Astrocyte (in vitro differentiated cells and primary cell): ENCODE data around the gene PBXIP1. TPM values are rescaled to one million over a fixed set of nuclear protein-coding genes. Genes with fewer than 3 reads are reported as not detected.

Experiments used
- DNase-seq: peaks from one replicate; pipeline ENCODE4 v3.0.0-alpha.2; 2010; ENCODE audit warnings: low read depth
- FAIRE-seq: peaks from 2 replicates; lab custom pipeline; 2011; peaks lifted over from hg19 to GRCh38; lab: Jason Lieb, UNC
- H2AFZ ChIP-seq: 2 replicates; pipeline ENCODE4 v1.6.0; 2012; ENCODE audit warnings: low read depth, low read length, inconsistent platforms
- H3K27ac ChIP-seq: 2 replicates; pipeline ENCODE4 v1.5.1; 2011; ENCODE audit warnings: low read depth, low read length, inconsistent platforms
- H3K27me3 ChIP-seq: 2 replicates; pipeline ENCODE4 v1.6.0; 2011; ENCODE audit warnings: low read length, inconsistent platforms; ENCODE audit not compliant: insufficient read depth
- H3K36me3 ChIP-seq: 2 replicates; pipeline ENCODE4 v1.5.1; 2011; ENCODE audit warnings: low read length, inconsistent platforms; ENCODE audit not compliant: insufficient read depth
- H3K4me1 ChIP-seq: 2 replicates; pipeline ENCODE4 v1.5.1; 2011; ENCODE audit warnings: low read length, inconsistent platforms; ENCODE audit not compliant: insufficient read depth
- H3K4me2 ChIP-seq: 2 replicates; pipeline ENCODE4 v1.6.0; 2012; ENCODE audit warnings: low read length, inconsistent platforms
- H3K4me3 ChIP-seq: 2 replicates; pipeline ENCODE4 v1.5.1; 2011; ENCODE audit warnings: low read depth, mild to moderate bottlenecking, low read length, inconsistent platforms; ENCODE audit not compliant: insufficient read depth
- H3K79me2 ChIP-seq: 2 replicates; pipeline ENCODE4 v1.6.0; 2012; ENCODE audit warnings: mild to moderate bottlenecking, low read length, inconsistent platforms; ENCODE audit not compliant: insufficient read depth
- H3K9ac ChIP-seq: 2 replicates; pipeline ENCODE4 v1.6.0; 2012; ENCODE audit warnings: mild to moderate bottlenecking, low read length, inconsistent platforms
- H3K9me3 ChIP-seq: 2 replicates; pipeline ENCODE4 v1.5.1; 2012; ENCODE audit warnings: low read depth, mild to moderate bottlenecking, low read length, inconsistent platforms; ENCODE audit not compliant: insufficient read depth
- H4K20me1 ChIP-seq: 2 replicates; pipeline ENCODE4 v1.6.0; 2012; ENCODE audit warnings: low read length, inconsistent platforms; ENCODE audit not compliant: insufficient read depth
- H3K27ac Mint-ChIP-seq: one replicate; pipeline ENCODE4 v1.8.0; 2021; ENCODE audit warnings: mild to moderate bottlenecking, mixed read lengths; ENCODE audit not compliant: unreplicated experiment
- H3K27me3 Mint-ChIP-seq: one replicate; pipeline ENCODE4 v1.8.0; 2021; ENCODE audit warnings: low read depth, mixed read lengths; ENCODE audit not compliant: unreplicated experiment
- H3K36me3 Mint-ChIP-seq: one replicate; pipeline ENCODE4 v1.8.0; 2021; ENCODE audit warnings: low read depth, mixed read lengths; ENCODE audit not compliant: unreplicated experiment
- H3K4me1 Mint-ChIP-seq: one replicate; pipeline ENCODE4 v1.8.0; 2021; ENCODE audit warnings: low read depth, mixed read lengths; ENCODE audit not compliant: unreplicated experiment
- H3K4me3 Mint-ChIP-seq: one replicate; pipeline ENCODE4 v1.8.0; 2021; ENCODE audit warnings: mild to moderate bottlenecking, moderate library complexity, mixed read lengths; ENCODE audit not compliant: unreplicated experiment
- H3K9me3 Mint-ChIP-seq: one replicate; pipeline ENCODE4 v1.8.0; 2021; ENCODE audit warnings: mild to moderate bottlenecking, mixed read lengths; ENCODE audit not compliant: unreplicated experiment
- EZH2 ChIP-seq: IDR thresholded peaks from 2 replicates; pipeline ENCODE4 v1.6.1; 2012; ENCODE audit warnings: mild to moderate bottlenecking, low read length, inconsistent platforms; ENCODE audit not compliant: insufficient read depth
- total RNA-seq: library from RNA; stranded (reverse); gene quantifications from 2 replicates; pipeline ENCODE4 v1.2.1, GENCODE V29; 2021
- TF ChIP-seq, protein P1 (sequence below): IDR thresholded peaks from 2 replicates; pipeline ENCODE4 v1.5.1; 2011; ENCODE audit warnings: low read depth, mild to moderate bottlenecking, inconsistent platforms, low read length, moderate library complexity; ENCODE audit not compliant: insufficient read depth

The PBXIP1 gene
- total RNA-seq, 1 donor from 2014 or later, result 89.2 TPM

- Histone ChIP-seq H3K4me3 (no peak overlapping the region), H3K79me2 (peaks cover 22% of the 10 kb centered on the region), H2AFZ (no peak overlapping the region), H3K27me3 (no peaks in the 10 kb centered on the region), H3K9ac (no peak overlapping the region), H4K20me1 (peaks cover 44% of the 10 kb centered on the region), H3K4me2 (no peak overlapping the region), H3K36me3 (peaks cover 4% of the 10 kb centered on the region), H3K9me3 (no peaks in the 10 kb centered on the region), H3K27ac (no peak overlapping the region), H3K4me1 (peaks cover 25% of the 10 kb centered on the region)
- Mint-ChIP-seq H3K9me3 (no peaks in the 10 kb centered on the region), H3K27ac (no peak overlapping the region), H3K36me3 (peaks cover 15% of the 10 kb centered on the region), H3K4me1 (peaks cover 30% of the 10 kb centered on the region), H3K4me3 (no peak overlapping the region), H3K27me3 (no peaks in the 10 kb centered on the region)
- no peak for TF ChIP-seq EZH2
- TF ChIP-seq, protein P1, sequence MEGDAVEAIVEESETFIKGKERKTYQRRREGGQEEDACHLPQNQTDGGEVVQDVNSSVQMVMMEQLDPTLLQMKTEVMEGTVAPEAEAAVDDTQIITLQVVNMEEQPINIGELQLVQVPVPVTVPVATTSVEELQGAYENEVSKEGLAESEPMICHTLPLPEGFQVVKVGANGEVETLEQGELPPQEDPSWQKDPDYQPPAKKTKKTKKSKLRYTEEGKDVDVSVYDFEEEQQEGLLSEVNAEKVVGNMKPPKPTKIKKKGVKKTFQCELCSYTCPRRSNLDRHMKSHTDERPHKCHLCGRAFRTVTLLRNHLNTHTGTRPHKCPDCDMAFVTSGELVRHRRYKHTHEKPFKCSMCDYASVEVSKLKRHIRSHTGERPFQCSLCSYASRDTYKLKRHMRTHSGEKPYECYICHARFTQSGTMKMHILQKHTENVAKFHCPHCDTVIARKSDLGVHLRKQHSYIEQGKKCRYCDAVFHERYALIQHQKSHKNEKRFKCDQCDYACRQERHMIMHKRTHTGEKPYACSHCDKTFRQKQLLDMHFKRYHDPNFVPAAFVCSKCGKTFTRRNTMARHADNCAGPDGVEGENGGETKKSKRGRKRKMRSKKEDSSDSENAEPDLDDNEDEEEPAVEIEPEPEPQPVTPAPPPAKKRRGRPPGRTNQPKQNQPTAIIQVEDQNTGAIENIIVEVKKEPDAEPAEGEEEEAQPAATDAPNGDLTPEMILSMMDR, result no peak
- FAIRE-seq, result no peak
- no peak for DNase-seq
Measured at GRCh38 chr1:154951901-154952657, 3.8 kb downstream of the PBXIP1 start.

GRCh38 chr1:154948079-154948478 lies 7.8 kb downstream of the PBXIP1 start:
- H3K27ac ChIP-seq, result no peak overlapping the region
- peaks cover 12% of the 10 kb centered on the region for H3K4me1 Mint-ChIP-seq
- TF ChIP-seq, protein P1, result no peak
- TF ChIP-seq EZH2, result no peak
- H3K4me3 ChIP-seq, result no peak overlapping the region
- H3K9me3 Mint-ChIP-seq, result no peaks in the 10 kb centered on the region
- no peak overlapping the region for H3K4me2 ChIP-seq
- H4K20me1 ChIP-seq, result peaks cover 29% of the 10 kb centered on the region
- DNase-seq, result no peak
- peaks cover 5% of the 10 kb centered on the region for H3K79me2 ChIP-seq
- H3K36me3 ChIP-seq, result peaks cover 4% of the 10 kb centered on the region
- H3K36me3 Mint-ChIP-seq, result peaks cover 18% of the 10 kb centered on the region
- H3K4me1 ChIP-seq, result no peaks in the 10 kb centered on the region
- H3K27me3 Mint-ChIP-seq, result no peaks in the 10 kb centered on the region
- no peak overlapping the region for H3K9ac ChIP-seq
- H3K9me3 ChIP-seq, result no peaks in the 10 kb centered on the region
- no peak overlapping the region for H2AFZ ChIP-seq
- H3K4me3 Mint-ChIP-seq, result no peak overlapping the region
- no peak overlapping the region for H3K27ac Mint-ChIP-seq
- FAIRE-seq, result no peak
- no peaks in the 10 kb centered on the region for H3K27me3 ChIP-seq
